HepG2 (cell line): ENCODE data around the gene GTF3C5. TPM values are rescaled to one million over a fixed set of nuclear protein-coding genes. Genes with fewer than 3 reads are reported as not detected.

Experiments used
- ATF7-NPFF ChIP-seq: sonication (generic); formaldehyde crosslinking; IDR thresholded peaks from 2 replicates; pipeline ENCODE4 v1.8.1; 2023; ENCODE audit warnings: mild to moderate bottlenecking, low read depth, missing genetic modification reagents, moderate library complexity
- BRD4 ChIP-seq: sonication (generic); formaldehyde crosslinking; IDR thresholded peaks from 2 replicates; pipeline ENCODE4 v1.4.0; 2020; ENCODE audit warnings: missing genetic modification reagents
- CHCHD3 ChIP-seq: sonication (generic); formaldehyde crosslinking; IDR thresholded peaks from 2 replicates; pipeline ENCODE4 v1.8.0; 2022; ENCODE audit warnings: mild to moderate bottlenecking, missing genetic modification reagents, moderate library complexity
- ERF ChIP-seq: IDR thresholded peaks from 2 replicates; pipeline ENCODE4 v1.6.1; 2018; ENCODE audit warnings: missing biosample characterization, missing genetic modification reagents
- FOXO1 ChIP-seq: sonication (generic); formaldehyde crosslinking; IDR thresholded peaks from 2 replicates; pipeline ENCODE4 v1.4.0; 2020; ENCODE audit warnings: missing genetic modification reagents
- HOXA3 ChIP-seq: sonication (generic); formaldehyde crosslinking; IDR thresholded peaks from 2 replicates; pipeline ENCODE4 v1.5.0; 2020; ENCODE audit warnings: missing genetic modification reagents
- MIXL1 ChIP-seq: IDR thresholded peaks from 2 replicates; pipeline ENCODE4 v1.6.1; 2016
- NR2F6 ChIP-seq, 2 experiments: IDR thresholded peaks; 2 replicates each; pipeline ENCODE4 v1.6.1; 2016; ENCODE audit warnings: antibody characterized with exemption in 1 of 2, mild to moderate bottlenecking in 1 of 2
- RBFOX2 ChIP-seq: fragments of 200-400 bp; formaldehyde crosslinking; IDR thresholded peaks from 2 replicates; pipeline ENCODE4 v1.6.1; 2017; ENCODE audit warnings: low read depth, mild to moderate bottlenecking, low read length
- RFX5 ChIP-seq: IDR thresholded peaks from 2 replicates; pipeline ENCODE4 v1.6.1; 2011; ENCODE audit warnings: low read depth, low read length, improper control_type of control experiment
- RXRB ChIP-seq: IDR thresholded peaks from 2 replicates; pipeline ENCODE4 v1.6.1; 2016; ENCODE audit warnings: borderline replicate concordance, missing genetic modification reagents, missing compliant biosample characterization
- STAG1 ChIP-seq: sonication (generic); formaldehyde crosslinking; IDR thresholded peaks from 2 replicates; pipeline ENCODE4 v1.4.0; 2020; ENCODE audit warnings: missing genetic modification reagents
- ZFX ChIP-seq: sonication (generic); formaldehyde crosslinking; IDR thresholded peaks from 2 replicates; pipeline ENCODE4 v1.4.0; 2020; ENCODE audit warnings: mild to moderate bottlenecking, low read depth, missing genetic modification reagents, moderate library complexity
- ZKSCAN1 ChIP-seq: fragments of 150-350 bp; IDR thresholded peaks from 2 replicates; pipeline ENCODE4 v1.6.1; 2014; ENCODE audit warnings: low read length
- ZNF253 ChIP-seq: sonication (generic); formaldehyde crosslinking; IDR thresholded peaks from 2 replicates; pipeline ENCODE4 v1.8.0; 2022; ENCODE audit warnings: mild to moderate bottlenecking, missing genetic modification reagents, borderline replicate concordance
- ZNF468 ChIP-seq: sonication (generic); formaldehyde crosslinking; IDR thresholded peaks from 2 replicates; pipeline ENCODE4 v1.8.0; 2022; ENCODE audit warnings: mild to moderate bottlenecking, moderate library complexity, missing genetic modification reagents
- ZNF782 ChIP-seq: sonication (generic); formaldehyde crosslinking; IDR thresholded peaks from 2 replicates; pipeline ENCODE4 v1.4.0; 2020; ENCODE audit warnings: missing genetic modification reagents, mild to moderate bottlenecking, borderline replicate concordance
- ZNF883 ChIP-seq: sonication (generic); formaldehyde crosslinking; IDR thresholded peaks from 2 replicates; pipeline ENCODE4 v1.5.1; 2020; ENCODE audit warnings: mild to moderate bottlenecking, missing genetic modification reagents; ENCODE audit errors: not compliant biosample characterization
- polyA plus RNA-seq, 8 experiments: library from polyadenylated mRNA; depleted of rRNA in 3 of 8; stranded (reverse) in 7 of 8; unstranded in 1 of 8; fragments of >200 nt; fragmentation: Illumina TruSeq in 4 of 8; extraction: Trizol in 4 of 8; gene quantifications; 2 replicates each; pipeline versions ENCODE4 v1.2.1 to v1.2.3, GENCODE V29; 2011 to 2016; ENCODE audit warnings: low read depth in 4 of 8, missing spikeins in 1 of 8, mixed read lengths in 1 of 8; ENCODE audit not compliant: insufficient read depth in 1 of 8
- total RNA-seq, 5 experiments: library from RNA; depleted of rRNA; stranded (reverse); fragments of >200 nt; fragmentation: Illumina TruSeq; extraction: Trizol; gene quantifications; 2 replicates each; pipeline ENCODE4 v1.2.3, GENCODE V29; 2016; ENCODE audit warnings: low read depth in 1 of 5
- TF ChIP-seq, protein P1 (sequence below): sonication (generic); formaldehyde crosslinking; IDR thresholded peaks from 2 replicates; pipeline ENCODE4 v1.5.1; 2020; ENCODE audit warnings: mild to moderate bottlenecking, missing genetic modification reagents, moderate library complexity
- TF ChIP-seq, protein P2 (sequence below): sonication (generic); formaldehyde crosslinking; IDR thresholded peaks from 2 replicates; pipeline ENCODE4 v1.4.0; 2020; ENCODE audit warnings: missing genetic modification reagents
- TF ChIP-seq, protein P3 (sequence below): sonication (generic); formaldehyde crosslinking; IDR thresholded peaks from 2 replicates; pipeline ENCODE4 v1.4.0; 2020; ENCODE audit warnings: missing genetic modification reagents
- TF ChIP-seq, protein P4 (sequence below): IDR thresholded peaks from 2 replicates; pipeline ENCODE4 v1.6.1; 2012; ENCODE audit warnings: inconsistent platforms
- TF ChIP-seq, protein P5 (sequence below): sonication (generic); formaldehyde crosslinking; IDR thresholded peaks from 2 replicates; pipeline ENCODE4 v1.4.0; 2020; ENCODE audit warnings: missing genetic modification reagents

GTF3C5 gene
- total and polyA plus RNA-seq, 2 of the 13 experiments (the other 11 are each of a cell fraction or from before 2014, with no cell fraction given), result 66.9 to 92.6 TPM

DNA sequence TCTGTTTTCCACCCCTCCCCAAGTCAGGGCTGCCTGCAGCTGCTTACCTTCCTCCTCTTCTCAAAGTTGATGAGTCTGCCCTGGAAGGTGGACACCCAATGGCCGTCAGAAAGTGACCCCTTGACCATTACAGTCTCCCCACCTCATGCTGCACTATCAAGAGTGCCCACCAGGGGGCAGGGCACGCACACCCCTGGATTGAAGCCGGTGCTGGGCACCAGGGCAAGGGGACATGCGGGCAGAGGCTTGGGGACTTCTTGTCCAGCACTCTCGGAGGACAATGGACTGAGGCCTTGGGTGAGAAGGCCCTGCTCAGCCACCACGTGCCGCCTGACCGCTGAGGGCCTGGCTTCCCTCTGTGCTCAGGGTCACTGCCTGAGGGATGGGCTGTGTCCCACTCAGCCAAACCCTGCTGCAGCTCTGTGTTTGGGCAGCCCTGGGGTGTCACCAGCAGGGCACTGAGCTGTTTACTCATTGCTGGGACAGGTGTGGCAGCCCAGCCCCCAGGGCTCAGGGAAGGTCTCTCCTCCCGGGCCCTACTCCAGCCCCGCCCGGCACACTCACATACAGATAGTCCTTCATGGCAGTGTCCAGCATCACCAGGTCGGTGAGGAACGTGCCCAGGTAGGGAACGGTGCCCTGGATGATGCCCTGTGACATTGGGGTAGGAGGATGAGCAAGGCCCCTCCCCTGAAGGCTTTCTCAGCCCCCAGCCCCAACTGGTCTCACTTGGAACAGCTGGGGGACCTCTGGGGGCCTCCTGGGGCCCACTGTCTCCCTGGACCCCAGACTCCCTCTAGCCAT, 72.6 kb downstream of the GTF3C5 start (continued):
- TF ChIP-seq ERF, result peak; percentile 27; the same call in 1 of the 2 replicates
- TF ChIP-seq, protein P1, sequence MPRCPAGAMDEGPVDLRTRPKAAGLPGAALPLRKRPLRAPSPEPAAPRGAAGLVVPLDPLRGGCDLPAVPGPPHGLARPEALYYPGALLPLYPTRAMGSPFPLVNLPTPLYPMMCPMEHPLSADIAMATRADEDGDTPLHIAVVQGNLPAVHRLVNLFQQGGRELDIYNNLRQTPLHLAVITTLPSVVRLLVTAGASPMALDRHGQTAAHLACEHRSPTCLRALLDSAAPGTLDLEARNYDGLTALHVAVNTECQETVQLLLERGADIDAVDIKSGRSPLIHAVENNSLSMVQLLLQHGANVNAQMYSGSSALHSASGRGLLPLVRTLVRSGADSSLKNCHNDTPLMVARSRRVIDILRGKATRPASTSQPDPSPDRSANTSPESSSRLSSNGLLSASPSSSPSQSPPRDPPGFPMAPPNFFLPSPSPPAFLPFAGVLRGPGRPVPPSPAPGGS (CRISPR knock-in tag), result 0 out of 2 replicates have a peak, but pooled peaks have one; percentile 26
- TF ChIP-seq NR2F6 (IDR thresholded peaks at IDR 0.05), result no peak
- peak; percentile 31; the same call in 1 of the 2 replicates for TF ChIP-seq NR2F6 (CRISPR knock-in tag; IDR thresholded peaks at IDR 0.05)
- 0 out of 2 replicates have a peak, but pooled peaks have one; percentile 40 for TF ChIP-seq CHCHD3 (CRISPR knock-in tag)
- 0 out of 2 replicates have a peak, but pooled peaks have one; percentile 46 for TF ChIP-seq ATF7-NPFF
- peak; percentile 39; the same call in 1 of the 2 replicates for TF ChIP-seq MIXL1 (CRISPR knock-in tag)
- TF ChIP-seq ZNF468 (CRISPR knock-in tag), result no peak
- TF ChIP-seq ZNF782 (CRISPR knock-in tag), result 0 out of 2 replicates have a peak, but pooled peaks have one; percentile 32
- peak; percentile 40 for TF ChIP-seq ZNF883
- TF ChIP-seq, protein P2, sequence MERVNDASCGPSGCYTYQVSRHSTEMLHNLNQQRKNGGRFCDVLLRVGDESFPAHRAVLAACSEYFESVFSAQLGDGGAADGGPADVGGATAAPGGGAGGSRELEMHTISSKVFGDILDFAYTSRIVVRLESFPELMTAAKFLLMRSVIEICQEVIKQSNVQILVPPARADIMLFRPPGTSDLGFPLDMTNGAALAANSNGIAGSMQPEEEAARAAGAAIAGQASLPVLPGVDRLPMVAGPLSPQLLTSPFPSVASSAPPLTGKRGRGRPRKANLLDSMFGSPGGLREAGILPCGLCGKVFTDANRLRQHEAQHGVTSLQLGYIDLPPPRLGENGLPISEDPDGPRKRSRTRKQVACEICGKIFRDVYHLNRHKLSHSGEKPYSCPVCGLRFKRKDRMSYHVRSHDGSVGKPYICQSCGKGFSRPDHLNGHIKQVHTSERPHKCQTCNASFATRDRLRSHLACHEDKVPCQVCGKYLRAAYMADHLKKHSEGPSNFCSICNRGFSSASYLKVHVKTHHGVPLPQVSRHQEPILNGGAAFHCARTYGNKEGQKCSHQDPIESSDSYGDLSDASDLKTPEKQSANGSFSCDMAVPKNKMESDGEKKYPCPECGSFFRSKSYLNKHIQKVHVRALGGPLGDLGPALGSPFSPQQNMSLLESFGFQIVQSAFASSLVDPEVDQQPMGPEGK (CRISPR knock-in tag), result 0 out of 2 replicates have a peak, but pooled peaks have one; percentile 38
- peak; percentile 28; the same call in 1 of the 2 replicates for TF ChIP-seq ZFX (CRISPR knock-in tag)
- TF ChIP-seq ZNF253 (CRISPR knock-in tag), result 0 out of 2 replicates have a peak, but pooled peaks have one; percentile 55
- no peak for TF ChIP-seq HOXA3
- TF ChIP-seq, protein P3, sequence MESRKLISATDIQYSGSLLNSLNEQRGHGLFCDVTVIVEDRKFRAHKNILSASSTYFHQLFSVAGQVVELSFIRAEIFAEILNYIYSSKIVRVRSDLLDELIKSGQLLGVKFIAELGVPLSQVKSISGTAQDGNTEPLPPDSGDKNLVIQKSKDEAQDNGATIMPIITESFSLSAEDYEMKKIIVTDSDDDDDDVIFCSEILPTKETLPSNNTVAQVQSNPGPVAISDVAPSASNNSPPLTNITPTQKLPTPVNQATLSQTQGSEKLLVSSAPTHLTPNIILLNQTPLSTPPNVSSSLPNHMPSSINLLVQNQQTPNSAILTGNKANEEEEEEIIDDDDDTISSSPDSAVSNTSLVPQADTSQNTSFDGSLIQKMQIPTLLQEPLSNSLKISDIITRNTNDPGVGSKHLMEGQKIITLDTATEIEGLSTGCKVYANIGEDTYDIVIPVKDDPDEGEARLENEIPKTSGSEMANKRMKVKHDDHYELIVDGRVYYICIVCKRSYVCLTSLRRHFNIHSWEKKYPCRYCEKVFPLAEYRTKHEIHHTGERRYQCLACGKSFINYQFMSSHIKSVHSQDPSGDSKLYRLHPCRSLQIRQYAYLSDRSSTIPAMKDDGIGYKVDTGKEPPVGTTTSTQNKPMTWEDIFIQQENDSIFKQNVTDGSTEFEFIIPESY (CRISPR knock-in tag), result peak; percentile 30; the same call in 1 of the 2 replicates
- TF ChIP-seq RXRB, result 0 out of 2 replicates have a peak, but pooled peaks have one; percentile 24
- no peak for TF ChIP-seq ZKSCAN1
- TF ChIP-seq BRD4 (CRISPR knock-in tag), result no peak
- 0 out of 2 replicates have a peak, but pooled peaks have one; percentile 20 for TF ChIP-seq FOXO1 (CRISPR knock-in tag)
- peak; percentile 97 for TF ChIP-seq STAG1 (CRISPR knock-in tag)
- TF ChIP-seq, protein P4, sequence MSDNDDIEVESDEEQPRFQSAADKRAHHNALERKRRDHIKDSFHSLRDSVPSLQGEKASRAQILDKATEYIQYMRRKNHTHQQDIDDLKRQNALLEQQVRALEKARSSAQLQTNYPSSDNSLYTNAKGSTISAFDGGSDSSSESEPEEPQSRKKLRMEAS, result peak; percentile 49; the same call in 1 of the 2 replicates
- TF ChIP-seq, protein P5, sequence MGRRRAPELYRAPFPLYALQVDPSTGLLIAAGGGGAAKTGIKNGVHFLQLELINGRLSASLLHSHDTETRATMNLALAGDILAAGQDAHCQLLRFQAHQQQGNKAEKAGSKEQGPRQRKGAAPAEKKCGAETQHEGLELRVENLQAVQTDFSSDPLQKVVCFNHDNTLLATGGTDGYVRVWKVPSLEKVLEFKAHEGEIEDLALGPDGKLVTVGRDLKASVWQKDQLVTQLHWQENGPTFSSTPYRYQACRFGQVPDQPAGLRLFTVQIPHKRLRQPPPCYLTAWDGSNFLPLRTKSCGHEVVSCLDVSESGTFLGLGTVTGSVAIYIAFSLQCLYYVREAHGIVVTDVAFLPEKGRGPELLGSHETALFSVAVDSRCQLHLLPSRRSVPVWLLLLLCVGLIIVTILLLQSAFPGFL, result no peak
- TF ChIP-seq RBFOX2, result no peak
- 0 out of 2 replicates have a peak, but pooled peaks have one; percentile 18 for TF ChIP-seq RFX5
